ENCODE measurements around the gene PCGF1. TPM values are rescaled to one million over a fixed set of nuclear protein-coding genes. Genes with fewer than 3 reads are reported as not detected.

Gene PCGF1
- total RNA-seq, 1 donor from 2014 or later, result 11.4 TPM

GRCh38 chr2:74503506-74504475 lies 3.7 kb downstream of the PCGF1 start:
- intact Hi-C loops (cut with DNase I), result loop anchor here (5.0 kb wide), 1 partner anchor 84 kb away; no protein-coding TSS in a partner anchor
- no peak for DNase-seq (ENCODE audit: low spot score)

GRCh38 chr2:74502720-74503505 lies 4.6 kb downstream of the PCGF1 start:
- peak; percentile 93 for DNase-seq (ENCODE audit: low spot score)
- intact Hi-C loops (cut with DNase I), result loop anchor here (5.0 kb wide), 1 partner anchor 84 kb away; no protein-coding TSS in a partner anchor

- intact Hi-C loops (cut with DNase I), result loop anchor here (5.0 kb wide), 1 partner anchor 85 kb away; no protein-coding TSS in a partner anchor
- DNase-seq (ENCODE audit: low spot score), result no peak
Measured at GRCh38 chr2:74502147-74502719, 5.3 kb downstream of the PCGF1 start.

- intact Hi-C loops (cut with DNase I), result loop anchor here (5.0 kb wide), 1 partner anchor 86 kb away; no protein-coding TSS in a partner anchor
- DNase-seq (ENCODE audit: low spot score), result no peak
Measured at GRCh38 chr2:74501335-74502071, 6.0 kb downstream of the PCGF1 start.

DNA sequence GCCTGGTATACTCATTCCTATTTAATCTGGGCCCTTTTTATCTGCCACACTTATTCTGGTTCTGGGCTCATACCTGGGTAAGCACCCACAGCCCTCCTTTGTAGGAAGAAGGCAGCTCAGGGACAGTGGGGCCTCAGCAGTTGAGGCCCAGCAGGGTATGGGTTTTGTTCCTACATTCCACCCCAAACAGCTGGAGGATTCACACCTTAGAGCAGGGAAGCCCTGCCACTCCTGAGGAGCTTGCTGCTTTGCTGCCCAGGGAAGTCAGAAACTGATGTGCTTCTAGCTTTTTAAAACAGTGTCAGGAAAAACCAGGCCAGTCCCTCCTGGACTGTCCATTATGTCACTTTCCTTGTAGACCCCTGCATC lies 6.9 kb downstream of the PCGF1 start:
- intact Hi-C loops (cut with DNase I), result loop anchor here (5.0 kb wide), 1 partner anchor 87 kb away; no protein-coding TSS in a partner anchor
- no peak for DNase-seq (ENCODE audit: low spot score)

GRCh38 chr2:74499940-74500577 lies 7.4 kb downstream of the PCGF1 start:
- no peak for DNase-seq (ENCODE audit: low spot score)
- intact Hi-C loops (cut with DNase I), result loop anchor here (5.0 kb wide), 1 partner anchor 87 kb away; no protein-coding TSS in a partner anchor

- intact Hi-C loops (cut with DNase I), result no loop called here
- no peak for DNase-seq (ENCODE audit: low spot score)
Measured at GRCh38 chr2:74499267-74499939, 8.1 kb downstream of the PCGF1 start, which contains the start of gene LBX2. Gene LBX2 (minus strand): TSS chr2:74499603. CDS start chr2:74499537, 66 bp downstream.

GRCh38 chr2:74498500-74499266 lies 8.8 kb downstream of the PCGF1 start:
- DNase-seq (ENCODE audit: low spot score), result no peak
- intact Hi-C loops (cut with DNase I), result no loop called here

GRCh38 chr2:74497777-74498499 lies 9.6 kb downstream of the PCGF1 start:
- DNase-seq (ENCODE audit: low spot score), result no peak
- intact Hi-C loops (cut with DNase I), result no loop called here

GRCh38 chr2:74496997-74497776 lies 10.3 kb downstream of the PCGF1 start:
- DNase-seq (ENCODE audit: low spot score), result no peak
- intact Hi-C loops (cut with DNase I), result no loop called here

GRCh38 chr2:74495440-74495839 lies 12.1 kb downstream of the PCGF1 start:
- intact Hi-C loops (cut with DNase I), result no loop called here
- no peak for DNase-seq (ENCODE audit: low spot score)

GRCh38 chr2:74493546-74493945 lies 13.9 kb downstream of the PCGF1 start:
- intact Hi-C loops (cut with DNase I), result no loop called here
- no peak for DNase-seq (ENCODE audit: low spot score)

DNA sequence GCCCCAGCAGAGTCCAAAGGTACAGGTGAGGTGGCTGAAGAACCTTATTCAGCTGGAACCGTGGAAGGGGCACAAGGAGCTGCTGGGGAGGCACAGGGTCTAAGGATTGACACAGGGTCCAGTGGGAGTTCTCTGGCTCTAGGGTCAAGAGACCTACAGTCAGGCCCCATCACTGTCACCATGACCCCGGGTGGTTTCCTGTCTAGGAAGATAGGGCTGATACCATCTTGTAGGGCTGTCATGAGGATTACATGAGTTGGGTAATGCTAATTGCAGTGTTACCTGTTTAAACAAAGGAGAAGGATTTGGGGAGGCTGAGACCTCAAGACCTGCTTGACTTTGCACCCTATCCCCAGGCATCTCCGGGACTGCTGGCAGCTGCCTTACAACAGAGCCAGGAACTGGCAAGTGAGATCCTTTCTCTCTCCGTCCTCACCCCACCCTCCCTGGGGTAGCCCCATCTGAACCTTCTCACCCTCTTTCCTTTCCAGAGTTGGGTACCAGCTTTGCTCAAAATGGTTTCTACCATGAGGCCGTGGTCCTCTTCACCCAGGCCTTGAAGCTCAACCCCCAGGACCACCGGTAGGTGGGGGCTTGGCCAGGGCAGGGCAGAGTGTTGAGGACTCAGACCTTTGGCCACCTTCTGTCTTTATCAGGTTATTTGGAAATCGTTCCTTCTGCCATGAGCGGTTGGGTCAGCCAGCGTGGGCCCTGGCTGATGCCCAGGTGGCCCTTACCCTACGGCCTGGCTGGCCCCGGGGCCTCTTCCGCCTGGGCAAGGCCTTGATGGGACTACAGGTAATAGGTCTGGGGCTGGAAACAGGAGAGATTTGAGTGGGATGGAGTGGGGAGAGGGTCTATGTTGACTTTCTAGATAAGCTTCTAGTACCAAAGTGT lies 15.6 kb downstream of the PCGF1 start:
- intact Hi-C loops (cut with DNase I), result no loop called here
- DNase-seq (ENCODE audit: low spot score), result no peak

DNA sequence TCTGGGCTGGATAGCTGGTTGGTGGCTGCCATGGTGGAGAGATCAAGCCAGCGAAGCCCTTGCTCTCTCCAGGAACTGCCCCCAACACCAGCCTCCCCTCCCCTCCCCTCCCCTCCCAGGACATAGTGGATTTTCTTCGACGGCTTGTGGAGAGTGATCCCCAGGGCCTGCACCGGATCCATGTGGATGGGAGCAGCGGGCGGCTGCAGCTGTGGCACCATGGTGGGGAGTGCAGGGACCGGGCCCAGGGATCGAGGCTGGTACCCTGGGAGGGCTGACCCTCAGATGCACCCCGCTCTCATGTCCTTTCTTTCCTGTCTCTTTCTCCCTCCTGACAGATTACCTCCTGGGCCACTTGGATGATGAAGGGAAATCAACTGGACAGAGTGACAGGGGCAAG lies 17.6 kb downstream of the PCGF1 start:
- intact Hi-C loops (cut with DNase I), result no loop called here
- DNase-seq (ENCODE audit: low spot score), result no peak
